Mesenteric fat pad (tissue), 1 donor: ENCODE measurements around the gene PEF1. TPM values are rescaled to one million over a fixed set of nuclear protein-coding genes. Genes with fewer than 3 reads are reported as not detected.

Experiments used
- DNase-seq: peaks from one replicate; pipeline ENCODE4 v3.0.0-alpha.2; 2020; ENCODE audit warnings: low spot score
- total RNA-seq: library from RNA; stranded (reverse); fragmentation: NEBNext Ultra II Directional; extraction: Animal tissue kit (Norgen Biotek cat#: 25700); gene quantifications from one replicate; pipeline ENCODE4 v1.2.1, GENCODE V29; 2021
- donor health status: DM: yes; HTN: yes; CAD: no.

The PEF1 gene
- total RNA-seq, 1 donor from 2014 or later = 47.9 TPM

DNA sequence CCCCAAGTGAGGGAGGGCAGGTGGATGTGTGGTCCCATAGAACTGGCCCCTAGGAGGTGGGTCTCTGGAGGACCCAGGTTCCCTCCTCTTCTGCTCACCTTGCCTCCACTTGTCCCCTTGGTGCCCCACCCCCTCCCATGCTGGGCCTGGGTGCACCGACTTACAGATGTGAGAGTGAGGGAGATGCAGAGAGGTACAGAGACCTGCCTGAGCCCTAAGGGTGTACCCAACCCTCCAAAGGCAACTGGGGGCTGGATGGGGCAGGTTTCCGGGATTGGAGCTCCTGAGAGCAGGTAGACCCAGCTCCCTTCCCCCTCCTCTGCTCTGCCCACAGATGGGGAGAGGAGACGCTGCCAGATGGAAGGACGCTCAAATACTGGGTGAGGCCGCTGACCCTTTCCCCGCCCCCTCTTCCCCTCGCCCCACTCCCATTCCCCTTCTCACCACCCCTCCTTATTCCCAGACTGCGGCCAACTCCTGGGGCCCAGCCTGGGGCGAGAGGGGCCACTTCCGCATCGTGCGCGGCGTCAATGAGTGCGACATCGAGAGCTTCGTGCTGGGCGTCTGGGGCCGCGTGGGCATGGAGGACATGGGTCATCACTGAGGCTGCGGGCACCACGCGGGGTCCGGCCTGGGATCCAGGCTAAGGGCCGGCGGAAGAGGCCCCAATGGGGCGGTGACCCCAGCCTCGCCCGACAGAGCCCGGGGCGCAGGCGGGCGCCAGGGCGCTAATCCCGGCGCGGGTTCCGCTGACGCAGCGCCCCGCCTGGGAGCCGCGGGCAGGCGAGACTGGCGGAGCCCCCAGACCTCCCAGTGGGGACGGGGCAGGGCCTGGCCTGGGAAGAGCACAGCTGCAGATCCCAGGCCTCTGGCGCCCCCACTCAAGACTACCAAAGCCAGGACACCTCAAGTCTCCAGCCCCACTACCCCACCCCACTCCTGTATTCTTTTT, 58.0 kb downstream of the PEF1 start:
- peak; percentile 79 for DNase-seq

DNA sequence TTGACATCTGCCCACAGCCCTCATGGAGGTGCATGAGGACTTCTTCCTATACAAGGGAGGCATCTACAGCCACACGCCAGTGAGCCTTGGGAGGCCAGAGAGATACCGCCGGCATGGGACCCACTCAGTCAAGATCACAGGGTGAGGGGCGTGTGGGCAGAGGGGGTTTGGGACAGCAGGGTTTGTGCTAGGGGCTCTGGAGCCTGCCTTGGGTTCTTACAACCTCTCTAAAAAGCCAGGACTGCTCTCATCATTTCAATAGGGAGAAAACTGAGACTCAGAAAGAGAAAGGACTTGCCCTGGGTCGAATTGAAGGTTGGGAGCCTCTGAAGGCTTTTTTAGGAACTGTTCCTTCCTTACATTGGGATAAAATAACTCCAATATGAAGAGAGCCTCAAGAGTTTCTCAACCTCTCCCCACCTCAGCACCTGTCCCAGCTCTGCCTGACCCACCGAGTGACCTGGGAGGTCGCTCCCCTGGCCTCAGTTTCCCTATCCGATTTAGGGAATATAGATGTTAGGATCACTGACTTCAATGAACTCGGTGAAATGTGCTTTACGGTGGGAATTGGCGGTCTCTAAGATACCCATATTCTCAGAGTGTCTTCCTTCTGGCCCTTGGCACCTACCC, 58.8 kb downstream of the PEF1 start:
- DNase-seq = no peak

GRCh38 chr1:31584869-31585735, 59.6 kb downstream of the PEF1 start:
- peak; percentile 59 for DNase-seq

DNA sequence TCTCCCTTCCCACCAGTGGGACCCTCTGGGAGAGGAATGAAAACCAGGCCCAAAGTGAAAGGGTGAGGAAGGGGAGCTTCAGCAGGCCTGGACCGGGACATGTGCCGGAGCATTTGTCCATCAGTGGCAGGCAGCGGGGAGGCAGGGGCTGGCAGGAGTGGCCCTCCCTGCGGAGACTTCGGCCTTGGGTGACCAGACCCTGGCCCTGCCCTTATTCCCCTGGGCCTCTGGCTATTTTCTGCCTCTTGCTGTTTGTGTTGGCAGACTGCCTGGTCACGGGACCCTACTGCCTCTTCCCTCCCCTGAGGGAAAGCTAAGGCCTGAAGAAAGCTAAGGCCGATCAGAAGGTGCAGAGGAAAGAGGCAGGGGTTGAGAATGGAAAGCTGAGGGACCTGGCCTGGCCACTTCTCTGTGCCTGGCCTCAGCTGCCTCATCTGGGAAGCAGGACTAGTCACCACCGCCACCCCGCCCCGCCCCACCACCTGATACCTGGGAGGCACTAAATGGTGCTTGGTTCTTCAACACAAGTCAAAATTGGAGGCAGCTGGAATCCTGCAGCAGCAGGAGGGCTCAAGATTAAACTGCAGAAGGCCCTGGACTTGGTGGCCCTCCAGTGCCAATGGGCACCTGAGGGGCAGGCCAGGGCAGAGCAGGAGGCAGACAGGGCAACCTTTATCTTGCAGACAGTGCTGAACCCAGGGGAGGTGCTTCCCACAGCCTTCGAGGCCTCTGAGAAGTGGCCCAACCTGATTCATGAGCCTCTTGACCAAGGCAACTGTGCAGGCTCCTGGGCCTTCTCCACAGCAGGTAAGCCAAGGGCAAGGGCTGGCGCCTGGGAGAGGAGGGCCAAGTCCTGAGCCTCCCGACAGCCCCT, 60.4 kb downstream of the PEF1 start:
- peak; percentile 90 for DNase-seq

DNA sequence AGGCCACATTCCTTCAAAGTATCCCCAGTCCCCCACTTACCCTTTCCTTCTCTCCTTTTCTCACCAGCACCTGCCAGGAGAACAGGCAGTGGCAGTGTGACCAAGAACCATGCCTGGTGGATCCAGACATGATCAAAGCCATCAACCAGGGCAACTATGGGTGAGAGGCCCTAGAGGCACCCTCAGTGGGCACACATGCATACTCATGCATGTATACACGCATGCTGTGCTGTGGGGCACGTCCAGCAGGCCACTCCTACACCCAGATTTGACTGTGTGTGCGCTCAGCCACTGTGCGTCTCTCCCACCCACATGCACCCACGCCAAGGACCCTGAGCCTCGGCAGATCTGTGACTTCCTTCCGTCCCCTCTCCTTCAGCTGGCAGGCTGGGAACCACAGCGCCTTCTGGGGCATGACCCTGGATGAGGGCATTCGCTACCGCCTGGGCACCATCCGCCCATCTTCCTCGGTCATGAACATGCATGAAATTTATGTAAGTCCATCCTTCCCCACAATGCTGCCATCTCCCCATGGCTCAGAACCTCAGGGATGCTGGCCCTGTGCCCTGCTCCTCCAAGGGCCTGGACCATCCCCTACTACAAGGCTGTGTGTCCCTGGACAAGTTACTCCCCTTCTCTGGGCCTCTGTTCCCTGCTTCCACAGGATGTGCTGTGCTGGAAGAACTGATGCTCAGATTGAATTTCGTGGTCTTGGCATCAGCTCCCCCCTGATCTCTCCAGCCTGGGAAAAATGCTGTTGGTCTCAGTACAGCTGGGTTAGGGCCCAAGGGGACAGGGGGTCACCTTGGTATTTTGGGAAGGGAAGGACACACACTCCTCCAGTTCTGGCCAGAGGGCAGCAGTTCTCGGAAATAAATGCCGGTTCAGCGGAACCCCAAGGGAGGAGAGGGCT, 61.3 kb downstream of the PEF1 start:
- peak; percentile 75 for DNase-seq

DNA sequence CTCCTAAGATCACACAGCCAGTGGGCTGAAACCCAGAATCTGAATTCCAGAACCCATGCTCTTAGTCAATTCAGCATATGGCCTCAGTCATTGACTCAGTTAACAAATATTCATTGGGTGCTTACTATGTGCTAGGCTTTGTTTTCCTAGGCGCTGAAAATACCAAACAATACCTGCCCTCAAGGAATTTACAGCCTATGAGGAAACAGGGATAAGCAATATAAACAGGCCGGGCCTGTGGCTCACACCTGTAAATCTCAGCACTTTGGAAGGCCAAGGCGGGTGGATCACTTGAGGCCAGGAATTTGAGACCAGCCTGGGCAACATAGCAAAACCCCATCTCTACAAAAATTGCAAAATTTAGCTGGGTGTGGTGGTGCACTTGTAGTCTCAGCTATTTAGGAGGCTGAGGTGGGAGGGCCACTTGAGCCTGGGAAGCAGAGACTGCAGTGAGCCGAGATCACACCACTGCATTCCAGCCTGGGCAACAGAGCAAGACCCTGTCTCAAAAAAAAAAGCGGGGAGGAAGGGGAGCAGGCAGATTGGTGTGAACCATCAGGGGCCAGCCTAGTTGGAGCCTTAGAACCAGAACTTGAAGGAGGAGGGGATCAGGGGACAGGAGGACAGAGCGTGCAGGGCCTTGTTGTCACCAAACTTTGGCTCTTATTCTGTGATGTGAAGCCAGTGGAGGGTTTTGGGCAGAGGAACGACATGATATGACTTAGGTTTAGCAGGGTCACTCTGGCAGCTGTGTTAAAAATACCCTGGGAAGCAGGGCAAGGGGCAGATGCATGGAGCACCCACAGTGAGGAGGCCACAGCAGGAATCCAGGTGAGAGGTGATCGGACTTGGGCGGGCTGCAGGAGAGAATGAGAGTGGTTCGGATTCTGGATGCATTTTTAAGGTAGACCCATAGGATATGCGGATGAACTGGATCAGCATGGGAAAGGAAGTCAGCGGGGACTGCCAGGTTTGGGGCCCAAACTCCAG, 62.6 kb downstream of the PEF1 start:
- DNase-seq = peak; percentile 59

- peak; percentile 69 for DNase-seq
These were observed 63.6 kb downstream of the PEF1 start for GRCh38 chr1:31580891-31581603.

DNA sequence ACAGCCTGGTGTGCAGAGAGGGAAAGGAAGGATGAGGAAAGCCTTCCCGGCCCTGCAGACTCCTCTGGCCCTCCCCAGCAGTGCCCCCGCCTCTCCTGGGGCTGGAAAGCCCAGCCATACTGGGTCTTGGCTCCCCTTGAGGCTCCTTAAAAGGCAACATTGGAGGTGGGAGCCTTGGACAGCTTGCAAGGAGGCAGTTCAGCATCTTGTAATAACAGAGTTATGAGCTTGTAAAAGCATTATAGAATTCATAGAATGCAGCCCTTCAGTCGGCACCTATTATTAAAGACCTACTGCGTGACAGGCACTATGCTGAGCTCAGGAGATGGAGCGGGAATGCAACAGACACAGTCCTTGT, 64.2 kb downstream of the PEF1 start:
- peak; percentile 53 for DNase-seq

Other genes starting within 250 kb of the PEF1 start
- gene SERINC2, start 231.7 kb downstream of the PEF1 start, total RNA-seq = 10.0 TPM
- 154 TPM for gene TINAGL1, start 68.4 kb downstream of the PEF1 start, total RNA-seq
- 0.39 TPM for gene HCRTR1, start 27.2 kb downstream of the PEF1 start, total RNA-seq
- gene COL16A1, start 59.1 kb upstream of the PEF1 start, total RNA-seq = 38.9 TPM
- gene ADGRB2, start 119.5 kb upstream of the PEF1 start, total RNA-seq = 3.9 TPM
- gene SPOCD1, start 171.1 kb upstream of the PEF1 start, total RNA-seq = 9.5 TPM